Measurements from ENCODE around the gene NME4. TPM values are rescaled to one million over a fixed set of nuclear protein-coding genes. Genes with fewer than 3 reads are reported as not detected.

NME4 gene
- polyA plus RNA-seq, 1 donor (not counting 4 experiments of a cell fraction or from before 2014, with no cell fraction given), result 141 TPM

- DNase-seq (ENCODE audit: low read depth, low spot score) (peak; percentile 58), FAIRE-seq (peak; percentile 56)
- Histone ChIP-seq H3K36me3 (ENCODE audit: control insufficient read depth in 2 of 2, extremely low read depth in 1 of 2, insufficient read depth in 2 of 2, low read length in 2 of 2) (peaks cover 11 to 24% of the 10 kb centered on the region in 2 experiments), H3K79me2 (ENCODE audit: control insufficient read depth, insufficient read depth, low read length) (peaks cover 6% of the 10 kb centered on the region), H3K27ac (ENCODE audit: control insufficient read depth, insufficient read depth, low read length) (no peak within 1 kb of the TSS), H3K9ac (ENCODE audit: control insufficient read depth, extremely low read depth, insufficient read depth, low read length) (peak within 1 kb of the TSS; percentile 50), H4K20me1 (ENCODE audit: control insufficient read depth, extremely low read depth, insufficient read depth, low read length) (peaks cover 2% of the 10 kb centered on the region), H3K27me3 (ENCODE audit: control insufficient read depth, extremely low read depth, insufficient read depth, low read length) (no peaks in the 10 kb centered on the region), H3K9me1 (ENCODE audit: control insufficient read depth, extremely low read depth, insufficient read depth, low read length) (no peaks in the 10 kb centered on the region), H3K9me3 (ENCODE audit: control insufficient read depth, low read depth, low read length) (no peaks in the 10 kb centered on the region), H3K4me3 (ENCODE audit: control insufficient read depth in 2 of 3, extremely low read depth in 1 of 3, insufficient read depth in 2 of 3, low read depth in 1 of 3, low read length in 3 of 3) (peak within 1 kb of the TSS; percentile 43 to 67 (median 62)), H3K4me2 (ENCODE audit: control insufficient read depth, extremely low read depth, insufficient read depth, low read depth, low read length) (peak within 1 kb of the TSS; percentile 87), H2AFZ (ENCODE audit: control insufficient read depth, low read length) (no peak within 1 kb of the TSS), H3K4me1 (ENCODE audit: control insufficient read depth, extremely low read depth, insufficient read depth, low read length) (peaks cover 12% of the 10 kb centered on the region)
- TF ChIP-seq EZH2 (IDR thresholded peaks at IDR 0.05; ENCODE audit: low read length) (no peak), CTCF (optimal IDR thresholded peaks at IDR 0.05 in 1 of 3, IDR thresholded peaks at IDR 0.05 in 1 of 3, conservative IDR thresholded peaks at IDR 0.05 in 1 of 3; ENCODE audit: extremely low read depth in 1 of 3, insufficient read depth in 2 of 3, low read length in 3 of 3) (no peak)
- dilution Hi-C loops (cut with MboI; ENCODE audit: extremely low pct_ligation_motif_present, low sequenced_read_pairs), result no loop called here
Observed at GRCh38 chr16:370443-370842, 26.6 kb upstream of the NME4 start, which contains the start of gene MRPL28. TSS of gene MRPL28 (minus strand) at chr16:370538. CDS start at chr16:370218, 320 bp downstream.

- Histone ChIP-seq H3K27me3 (ENCODE audit: control insufficient read depth, extremely low read depth, insufficient read depth, low read length) (no peaks in the 10 kb centered on the region), H3K4me1 (ENCODE audit: control insufficient read depth, extremely low read depth, insufficient read depth, low read length) (peaks cover 12% of the 10 kb centered on the region), H3K4me3 (ENCODE audit: control insufficient read depth in 2 of 3, extremely low read depth in 1 of 3, insufficient read depth in 2 of 3, low read depth in 1 of 3, low read length in 3 of 3) (peak overlapping the region in 1 of 3 experiments; percentile 43), H3K4me2 (ENCODE audit: control insufficient read depth, extremely low read depth, insufficient read depth, low read depth, low read length) (peak overlapping the region; percentile 67), H2AFZ (ENCODE audit: control insufficient read depth, low read length) (no peak overlapping the region), H3K9ac (ENCODE audit: control insufficient read depth, extremely low read depth, insufficient read depth, low read length) (peak overlapping the region; percentile 44), H3K79me2 (ENCODE audit: control insufficient read depth, insufficient read depth, low read length) (peaks cover 6% of the 10 kb centered on the region), H4K20me1 (ENCODE audit: control insufficient read depth, extremely low read depth, insufficient read depth, low read length) (peaks cover 2% of the 10 kb centered on the region), H3K27ac (ENCODE audit: control insufficient read depth, insufficient read depth, low read length) (no peak overlapping the region), H3K9me3 (ENCODE audit: control insufficient read depth, low read depth, low read length) (no peaks in the 10 kb centered on the region), H3K36me3 (ENCODE audit: control insufficient read depth in 2 of 2, extremely low read depth in 1 of 2, insufficient read depth in 2 of 2, low read length in 2 of 2) (peaks cover 11 to 26% of the 10 kb centered on the region in 2 experiments), H3K9me1 (ENCODE audit: control insufficient read depth, extremely low read depth, insufficient read depth, low read length) (no peaks in the 10 kb centered on the region)
- TF ChIP-seq EZH2 (IDR thresholded peaks at IDR 0.05; ENCODE audit: low read length), result no peak
- TF ChIP-seq CTCF (optimal IDR thresholded peaks at IDR 0.05 in 1 of 3, IDR thresholded peaks at IDR 0.05 in 1 of 3, conservative IDR thresholded peaks at IDR 0.05 in 1 of 3; ENCODE audit: extremely low read depth in 1 of 3, insufficient read depth in 2 of 3, low read length in 3 of 3), result no peak
- FAIRE-seq (no peak), DNase-seq (ENCODE audit: low read depth, low spot score) (no peak)
- dilution Hi-C loops (cut with MboI; ENCODE audit: extremely low pct_ligation_motif_present, low sequenced_read_pairs), result no loop called here
Observed at GRCh38 chr16:370979-371514, 26.0 kb upstream of the NME4 start.
